Neural cell (in vitro differentiated cells): Measurements from ENCODE around the gene BCL2. TPM values are rescaled to one million over a fixed set of nuclear protein-coding genes. Genes with fewer than 3 reads are reported as not detected.

Experiments
- H2AFZ ChIP-seq: fragments of 200-600, 300-800 bp; sonication (generic), shearing (Covaris generic); 2 replicates; pipeline ENCODE4 v1.6.0; 2014; ENCODE audit warnings: low read depth, mild to moderate bottlenecking, antibody characterized with exemption, low read length, moderate library complexity
- H3F3A ChIP-seq: fragments of 200-600 bp; shearing (Covaris generic); 2 replicates; pipeline ENCODE4 v1.6.1; 2016; ENCODE audit warnings: mild to moderate bottlenecking, moderate library complexity, mixed read lengths, antibody characterized with exemption, low read length; ENCODE audit not compliant: insufficient read depth, poor library complexity, severe bottlenecking
- H3K27ac ChIP-seq: fragments of 200-600, 300-800 bp; sonication (generic), shearing (Covaris generic); 2 replicates; pipeline ENCODE4 v1.5.1; 2014; ENCODE audit warnings: mild to moderate bottlenecking, low read length, moderate library complexity
- H3K27me3 ChIP-seq: fragments of 300-800, 200-600 bp; sonication (generic), shearing (Covaris generic); 2 replicates; pipeline ENCODE4 v1.6.0; 2014; ENCODE audit warnings: mild to moderate bottlenecking, low read depth, low read length, moderate library complexity; ENCODE audit not compliant: insufficient read depth
- H3K36me3 ChIP-seq: fragments of 300-800, 200-600 bp; sonication (generic), shearing (Covaris generic); 2 replicates; pipeline ENCODE4 v1.5.1; 2014; ENCODE audit warnings: mild to moderate bottlenecking, antibody characterized with exemption, low read length, moderate library complexity; ENCODE audit not compliant: insufficient read depth
- H3K4me2 ChIP-seq: fragments of 300-800, 200-600 bp; sonication (generic), shearing (Covaris generic); 2 replicates; pipeline ENCODE4 v1.6.0; 2014; ENCODE audit warnings: mild to moderate bottlenecking, low read length
- H3K4me3 ChIP-seq: fragments of 300-800, 200-600 bp; sonication (generic), shearing (Covaris generic); 2 replicates; pipeline ENCODE4 v1.5.1; 2014; ENCODE audit warnings: mild to moderate bottlenecking, low read length, moderate library complexity
- H3K79me2 ChIP-seq: fragments of 200-600 bp; shearing (Covaris generic); replicated peaks from 2 replicates; pipeline ENCODE4 v1.6.0; 2014; ENCODE audit warnings: mild to moderate bottlenecking, low read length, moderate library complexity; ENCODE audit not compliant: insufficient read depth
- H3K9ac ChIP-seq: fragments of 300-800, 200-600 bp; sonication (generic), shearing (Covaris generic); 2 replicates; pipeline ENCODE4 v1.6.1; 2016; ENCODE audit warnings: mild to moderate bottlenecking, low read length, mixed read lengths
- H3K9me2 ChIP-seq: fragments of 200-600 bp; shearing (Covaris generic); 2 replicates; pipeline ENCODE4 v1.6.1; 2016; ENCODE audit warnings: mild to moderate bottlenecking, low read length, mixed read lengths; ENCODE audit not compliant: insufficient read depth
- H3K9me3 ChIP-seq: fragments of 200-600, 300-800 bp; sonication (generic), shearing (Covaris generic); 2 replicates; pipeline ENCODE4 v1.6.1; 2016; ENCODE audit warnings: mild to moderate bottlenecking, mixed run types, low read length, moderate library complexity, mixed read lengths
- H4K20me1 ChIP-seq: fragments of 200-600 bp; shearing (Covaris generic); 2 replicates; pipeline ENCODE4 v1.6.1; 2016; ENCODE audit warnings: mild to moderate bottlenecking, mixed run types; ENCODE audit not compliant: insufficient read depth
- CTCF ChIP-seq: fragments of 450-650 bp; IDR thresholded peaks from 2 replicates; pipeline ENCODE4 v1.5.1; 2014; ENCODE audit warnings: antibody characterized with exemption, mild to moderate bottlenecking, moderate library complexity; ENCODE audit not compliant: poor library complexity, severe bottlenecking
- EP300 ChIP-seq: fragments of 450-650 bp; conservative IDR thresholded peaks from 2 replicates; pipeline ENCODE4 v1.6.1; 2014; ENCODE audit warnings: antibody characterized with exemption, mild to moderate bottlenecking, moderate library complexity; ENCODE audit not compliant: poor library complexity, severe bottlenecking
- EZH2 ChIP-seq: fragments of 200-600, 300-800 bp; shearing (Covaris generic), sonication (generic); IDR thresholded peaks from 2 replicates; pipeline ENCODE4 v1.6.1; 2014; ENCODE audit warnings: antibody characterized with exemption, low read length, borderline replicate concordance, mild to moderate bottlenecking; ENCODE audit not compliant: insufficient read depth, poor library complexity, severe bottlenecking
- MXI1 ChIP-seq: fragments of 450-650 bp; conservative IDR thresholded peaks from 2 replicates; pipeline ENCODE4 v1.6.1; 2014; ENCODE audit warnings: antibody characterized with exemption, mild to moderate bottlenecking; ENCODE audit not compliant: poor library complexity, severe bottlenecking
- POLR2AphosphoS5 ChIP-seq: IDR thresholded peaks from 2 replicates; pipeline ENCODE4 v1.6.1; 2012
- RAD21 ChIP-seq: fragments of 450-650 bp; conservative IDR thresholded peaks from 2 replicates; pipeline ENCODE4 v1.6.1; 2014; ENCODE audit warnings: antibody characterized with exemption, mild to moderate bottlenecking, moderate library complexity
- REST ChIP-seq: IDR thresholded peaks from 2 replicates; pipeline ENCODE4 v1.6.1; 2012; ENCODE audit warnings: borderline replicate concordance
- SMC3 ChIP-seq: fragments of 450-650 bp; conservative IDR thresholded peaks from 2 replicates; pipeline ENCODE4 v1.6.1; 2014; ENCODE audit warnings: antibody characterized with exemption, mild to moderate bottlenecking, moderate library complexity; ENCODE audit not compliant: poor library complexity
- TAF1 ChIP-seq: IDR thresholded peaks from 2 replicates; pipeline ENCODE4 v1.6.1; 2012; ENCODE audit warnings: low read depth
- polyA plus RNA-seq: library from polyadenylated mRNA; depleted of rRNA; stranded (reverse); fragments of >200 nt; gene quantifications from 2 replicates; pipeline ENCODE4 v1.2.3, GENCODE V29; 2014

Gene BCL2
- polyA plus RNA-seq, 1 donor from 2014 or later, result 3.4 TPM

GRCh38 chr18:63218472-63218871 is 101.1 kb downstream of the BCL2 start:
- Histone ChIP-seq H3K27me3 (no peaks in the 10 kb centered on the region), H3K27ac (no peak overlapping the region), H3K9me2 (no peaks in the 10 kb centered on the region), H2AFZ (no peak overlapping the region), H3K9ac (no peak overlapping the region), H3K79me2 (no peaks in the 10 kb centered on the region), H3K36me3 (no peaks in the 10 kb centered on the region), H3K4me3 (no peak overlapping the region), H3F3A (no peaks in the 10 kb centered on the region), H4K20me1 (no peaks in the 10 kb centered on the region), H3K9me3 (no peaks in the 10 kb centered on the region), H3K4me2 (no peak overlapping the region)
- TF ChIP-seq MXI1, result no peak
- TF ChIP-seq CTCF, result no peak
- TF ChIP-seq RAD21, result no peak
- no peak for TF ChIP-seq POLR2AphosphoS5
- TF ChIP-seq TAF1, result no peak
- TF ChIP-seq EZH2, result no peak

GRCh38 chr18:63216516-63217311 is 102.9 kb downstream of the BCL2 start:
- TF ChIP-seq POLR2AphosphoS5 (no peak), CTCF (no peak), EZH2 (no peak), RAD21 (no peak), SMC3 (no peak), EP300 (no peak), MXI1 (no peak), TAF1 (no peak), REST (no peak)
- no peaks in the 10 kb centered on the region for H3K27me3 ChIP-seq
- no peak overlapping the region for H3K27ac ChIP-seq
- H3K4me2 ChIP-seq, result no peak overlapping the region
- H3K79me2 ChIP-seq, result no peaks in the 10 kb centered on the region
- no peak overlapping the region for H2AFZ ChIP-seq
- H3K9me3 ChIP-seq, result no peaks in the 10 kb centered on the region
- H3K9me2 ChIP-seq, result no peaks in the 10 kb centered on the region
- no peak overlapping the region for H3K4me3 ChIP-seq
- H3F3A ChIP-seq, result no peaks in the 10 kb centered on the region
- H3K36me3 ChIP-seq, result no peaks in the 10 kb centered on the region
- H4K20me1 ChIP-seq, result no peaks in the 10 kb centered on the region
- H3K9ac ChIP-seq, result no peak overlapping the region
